Measurements from ENCODE around the gene TMEM108. TPM values are rescaled to one million over a fixed set of nuclear protein-coding genes. Genes with fewer than 3 reads are reported as not detected.

The TMEM108 gene
- total RNA-seq, 1 experiment from 2014 or later, result not detected

DNA sequence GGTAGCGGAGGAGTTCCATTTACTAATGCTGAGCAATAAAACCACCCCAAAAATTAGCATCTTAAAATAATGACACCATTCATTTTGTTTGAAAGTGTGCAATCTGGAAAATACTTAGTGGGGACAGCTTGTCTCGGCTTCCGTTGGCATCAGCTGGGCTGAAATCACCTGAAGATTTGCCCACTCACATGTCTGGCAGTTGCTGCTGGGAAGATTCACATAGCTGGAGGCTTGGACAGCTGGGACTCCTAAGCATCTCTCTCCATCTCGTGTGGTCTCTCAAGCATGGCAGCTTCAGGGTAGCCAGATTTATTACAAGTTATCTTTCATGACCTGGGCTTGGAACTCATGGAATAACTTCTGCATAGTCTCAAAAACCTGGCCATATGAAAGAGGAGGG is 323.2 kb downstream of the TMEM108 start:
- Mint-ChIP-seq H3K4me1 (ENCODE audit: low read depth, unreplicated experiment) (no peaks in the 10 kb centered on the region), H3K9me3 (ENCODE audit: unreplicated experiment) (no peaks in the 10 kb centered on the region), H3K27me3 (ENCODE audit: insufficient read depth, unreplicated experiment) (peaks cover 7% of the 10 kb centered on the region), H3K36me3 (ENCODE audit: insufficient read depth, unreplicated experiment) (no peaks in the 10 kb centered on the region), H3K4me3 (ENCODE audit: unreplicated experiment) (no peak overlapping the region), H3K27ac (ENCODE audit: unreplicated experiment) (no peak overlapping the region)
- intact Hi-C loops (cut with micrococcal nuclease; ENCODE audit: unreplicated experiment), result no loop called here
- no peaks in the 10 kb centered on the region for H3K4me1 ChIP-seq
- H3K9me3 ChIP-seq, result peaks cover 6% of the 10 kb centered on the region; the same call in 1 of the 2 replicates
- no TSS peak for BruUV-seq (replicated peaks)
- ChIA-PET CTCF (interaction anchor here (0.7 kb wide), 1 partner anchor 39 kb away, joined by 4 read pairs; no protein-coding TSS in a partner anchor), POLR2A (no interaction called here)
- no peak overlapping the region for H3K4me3 ChIP-seq (ENCODE audit: low read depth, low read length)
- H3K36me3 ChIP-seq (ENCODE audit: control insufficient read depth, insufficient read depth, low read length), result no peaks in the 10 kb centered on the region
- no peak for DNase-seq
- no peaks in the 10 kb centered on the region; the same call in 1 of the 2 replicates for H3K27me3 ChIP-seq (replicated peaks; ENCODE audit: control insufficient read depth, insufficient read depth, low read length)
- TF ChIP-seq, protein P1, sequence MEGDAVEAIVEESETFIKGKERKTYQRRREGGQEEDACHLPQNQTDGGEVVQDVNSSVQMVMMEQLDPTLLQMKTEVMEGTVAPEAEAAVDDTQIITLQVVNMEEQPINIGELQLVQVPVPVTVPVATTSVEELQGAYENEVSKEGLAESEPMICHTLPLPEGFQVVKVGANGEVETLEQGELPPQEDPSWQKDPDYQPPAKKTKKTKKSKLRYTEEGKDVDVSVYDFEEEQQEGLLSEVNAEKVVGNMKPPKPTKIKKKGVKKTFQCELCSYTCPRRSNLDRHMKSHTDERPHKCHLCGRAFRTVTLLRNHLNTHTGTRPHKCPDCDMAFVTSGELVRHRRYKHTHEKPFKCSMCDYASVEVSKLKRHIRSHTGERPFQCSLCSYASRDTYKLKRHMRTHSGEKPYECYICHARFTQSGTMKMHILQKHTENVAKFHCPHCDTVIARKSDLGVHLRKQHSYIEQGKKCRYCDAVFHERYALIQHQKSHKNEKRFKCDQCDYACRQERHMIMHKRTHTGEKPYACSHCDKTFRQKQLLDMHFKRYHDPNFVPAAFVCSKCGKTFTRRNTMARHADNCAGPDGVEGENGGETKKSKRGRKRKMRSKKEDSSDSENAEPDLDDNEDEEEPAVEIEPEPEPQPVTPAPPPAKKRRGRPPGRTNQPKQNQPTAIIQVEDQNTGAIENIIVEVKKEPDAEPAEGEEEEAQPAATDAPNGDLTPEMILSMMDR (IDR thresholded peaks at IDR 0.05; ENCODE audit: insufficient read depth in 1 of 2, low read depth in 1 of 2, low read length in 1 of 2, severe bottlenecking in 1 of 2, unreplicated experiment in 1 of 2), result no peak

GRCh38 chr3:133362539-133362938 is 324.3 kb downstream of the TMEM108 start:
- no peaks in the 10 kb centered on the region; the same call in 1 of the 2 replicates for H3K27me3 ChIP-seq (replicated peaks; ENCODE audit: control insufficient read depth, insufficient read depth, low read length)
- H3K9me3 ChIP-seq, result no peaks in the 10 kb centered on the region
- ChIA-PET CTCF (interaction anchor here (1.0 kb wide), 1 partner anchor 631 kb away, joined by 3 read pairs; no protein-coding TSS in a partner anchor), POLR2A (no interaction called here)
- BruUV-seq (replicated peaks), result no TSS peak
- Mint-ChIP-seq H3K27ac (ENCODE audit: unreplicated experiment) (no peak overlapping the region), H3K9me3 (ENCODE audit: unreplicated experiment) (no peaks in the 10 kb centered on the region), H3K4me3 (ENCODE audit: unreplicated experiment) (no peak overlapping the region), H3K36me3 (ENCODE audit: insufficient read depth, unreplicated experiment) (no peaks in the 10 kb centered on the region), H3K4me1 (ENCODE audit: low read depth, unreplicated experiment) (no peaks in the 10 kb centered on the region), H3K27me3 (ENCODE audit: insufficient read depth, unreplicated experiment) (peaks cover 11% of the 10 kb centered on the region)
- TF ChIP-seq, protein P1 (IDR thresholded peaks at IDR 0.05; ENCODE audit: insufficient read depth in 1 of 2, low read depth in 1 of 2, low read length in 1 of 2, severe bottlenecking in 1 of 2, unreplicated experiment in 1 of 2), result no peak
- intact Hi-C loops (cut with micrococcal nuclease; ENCODE audit: unreplicated experiment), result no loop called here
- H3K36me3 ChIP-seq (ENCODE audit: control insufficient read depth, insufficient read depth, low read length), result no peaks in the 10 kb centered on the region
- DNase-seq, result no peak
- no peaks in the 10 kb centered on the region for H3K4me1 ChIP-seq
- H3K4me3 ChIP-seq (ENCODE audit: low read depth, low read length), result no peak overlapping the region

DNA sequence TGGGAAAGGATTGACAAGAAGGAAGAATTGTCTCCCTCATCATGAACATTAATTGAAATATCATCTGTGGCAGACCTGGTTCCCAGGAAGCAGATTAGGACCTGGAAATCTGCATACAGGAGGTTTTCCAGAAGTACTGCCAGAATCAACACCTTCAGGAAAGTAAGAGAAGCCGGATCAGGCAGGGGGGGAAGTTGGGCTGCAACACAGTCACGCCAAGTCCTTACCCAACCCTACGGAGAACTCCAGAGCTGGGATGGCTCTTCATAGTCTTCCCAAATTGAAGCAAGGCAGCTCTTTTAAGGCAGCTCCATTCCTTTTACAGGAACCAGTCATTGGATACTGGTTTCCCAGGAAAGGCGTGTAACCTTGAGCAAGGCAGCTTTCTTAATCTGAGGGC is 326.5 kb downstream of the TMEM108 start:
- intact Hi-C loops (cut with micrococcal nuclease; ENCODE audit: unreplicated experiment), result no loop called here
- H3K4me1 ChIP-seq, result no peaks in the 10 kb centered on the region
- Mint-ChIP-seq H3K27ac (ENCODE audit: unreplicated experiment) (no peak overlapping the region), H3K27me3 (ENCODE audit: insufficient read depth, unreplicated experiment) (peaks cover 8% of the 10 kb centered on the region), H3K36me3 (ENCODE audit: insufficient read depth, unreplicated experiment) (no peaks in the 10 kb centered on the region), H3K4me3 (ENCODE audit: unreplicated experiment) (no peak overlapping the region), H3K4me1 (ENCODE audit: low read depth, unreplicated experiment) (no peaks in the 10 kb centered on the region), H3K9me3 (ENCODE audit: unreplicated experiment) (no peaks in the 10 kb centered on the region)
- no peaks in the 10 kb centered on the region for H3K9me3 ChIP-seq
- TF ChIP-seq, protein P1 (IDR thresholded peaks at IDR 0.05; ENCODE audit: insufficient read depth in 1 of 2, low read depth in 1 of 2, low read length in 1 of 2, severe bottlenecking in 1 of 2, unreplicated experiment in 1 of 2), result no peak
- H3K27me3 ChIP-seq (replicated peaks; ENCODE audit: control insufficient read depth, insufficient read depth, low read length), result no peaks in the 10 kb centered on the region; the same call in none of the 2 replicates
- POLR2A ChIA-PET, result no interaction called here
- DNase-seq, result no peak
- H3K4me3 ChIP-seq (ENCODE audit: low read depth, low read length), result no peak overlapping the region
- no TSS peak for BruUV-seq (replicated peaks)
- CTCF ChIA-PET, result no interaction called here
- H3K36me3 ChIP-seq (ENCODE audit: control insufficient read depth, insufficient read depth, low read length), result no peaks in the 10 kb centered on the region

All from Caco-2 (cell line).